Tibial nerve (tissue), 3 donors: ENCODE measurements around the gene CCT6B.

ENCODE experiments used
- POLR2A ChIP-seq, 2 donors: fragments of 450-650 bp; IDR thresholded peaks; one replicate each; pipeline ENCODE4 v1.6.1; 2017; ENCODE audit warnings: antibody characterized with exemption in 2 of 2, mild to moderate bottlenecking in 2 of 2, moderate library complexity in 2 of 2
- TF ChIP-seq, protein P1 (sequence below), 5 experiments: fragments of 200-600 bp in 3 of 5; fragments of 450-650 bp in 2 of 5; sonication (generic) in 3 of 5; IDR thresholded peaks; one replicate each; pipeline ENCODE4 v1.5.1; 2016 to 2019; ENCODE audit warnings: antibody characterized with exemption in 5 of 5, mild to moderate bottlenecking in 3 of 5, moderate library complexity in 2 of 5

DNA sequence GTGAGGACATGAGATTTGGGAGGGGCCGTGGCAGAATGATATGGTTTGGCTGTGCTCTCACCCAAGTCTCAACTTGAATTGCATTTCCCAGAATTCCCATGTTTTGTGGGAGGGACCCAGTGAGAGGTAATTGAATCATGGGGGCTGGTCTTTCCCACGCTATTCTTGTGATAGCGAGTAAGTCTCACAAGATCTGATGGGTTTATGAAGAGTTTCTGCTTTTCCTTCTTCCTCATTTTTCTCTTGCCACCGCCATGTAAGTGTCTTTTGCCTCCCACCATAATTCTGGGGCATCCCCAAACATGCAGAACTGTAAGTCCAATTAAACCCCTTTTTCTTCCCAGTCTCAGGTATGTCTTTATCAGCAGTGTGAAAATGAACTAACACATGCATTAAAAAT is 40.6 kb downstream of the CCT6B start:
- TF ChIP-seq, protein P1, sequence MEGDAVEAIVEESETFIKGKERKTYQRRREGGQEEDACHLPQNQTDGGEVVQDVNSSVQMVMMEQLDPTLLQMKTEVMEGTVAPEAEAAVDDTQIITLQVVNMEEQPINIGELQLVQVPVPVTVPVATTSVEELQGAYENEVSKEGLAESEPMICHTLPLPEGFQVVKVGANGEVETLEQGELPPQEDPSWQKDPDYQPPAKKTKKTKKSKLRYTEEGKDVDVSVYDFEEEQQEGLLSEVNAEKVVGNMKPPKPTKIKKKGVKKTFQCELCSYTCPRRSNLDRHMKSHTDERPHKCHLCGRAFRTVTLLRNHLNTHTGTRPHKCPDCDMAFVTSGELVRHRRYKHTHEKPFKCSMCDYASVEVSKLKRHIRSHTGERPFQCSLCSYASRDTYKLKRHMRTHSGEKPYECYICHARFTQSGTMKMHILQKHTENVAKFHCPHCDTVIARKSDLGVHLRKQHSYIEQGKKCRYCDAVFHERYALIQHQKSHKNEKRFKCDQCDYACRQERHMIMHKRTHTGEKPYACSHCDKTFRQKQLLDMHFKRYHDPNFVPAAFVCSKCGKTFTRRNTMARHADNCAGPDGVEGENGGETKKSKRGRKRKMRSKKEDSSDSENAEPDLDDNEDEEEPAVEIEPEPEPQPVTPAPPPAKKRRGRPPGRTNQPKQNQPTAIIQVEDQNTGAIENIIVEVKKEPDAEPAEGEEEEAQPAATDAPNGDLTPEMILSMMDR (IDR thresholded peaks at IDR 0.05) = no peak
- no peak for TF ChIP-seq POLR2A (IDR thresholded peaks at IDR 0.05)
